Aorta (tissue), 5 donors: ENCODE results near the gene FNIP2. TPM values are rescaled to one million over a fixed set of nuclear protein-coding genes. Genes with fewer than 3 reads are reported as not detected.
"Not testable (repeated sequence)": the region's sequence is repeated elsewhere in the genome, so short reads cannot be mapped to it uniquely, and the experiment has no call there.

Source experiments
- ATAC-seq: fragments of 200-7000 bp; cut with Tn5 transposase; one replicate; pipeline ENCODE4 v1.9.1; 2022; ENCODE audit warnings: moderate library complexity; ENCODE audit not compliant: low FRiP score
- DNase-seq, 2 donors: peaks; one replicate each; pipeline ENCODE4 v3.0.0-alpha.2; 2020
- H3K27ac ChIP-seq, 2 donors: one replicate each; pipeline ENCODE4 v1.5.1; 2013; ENCODE audit warnings: low read length in 2 of 2, mild to moderate bottlenecking in 2 of 2, moderate library complexity in 2 of 2, control low read depth in 1 of 2, inconsistent platforms in 1 of 2, low read depth in 1 of 2
- H3K27me3 ChIP-seq, 2 donors: one replicate each; pipeline ENCODE4 v1.6.1; 2013; ENCODE audit warnings: control low read depth in 1 of 2, low read length in 1 of 2, mild to moderate bottlenecking in 1 of 2, moderate library complexity in 1 of 2; ENCODE audit not compliant: insufficient read depth in 2 of 2, control insufficient read depth in 1 of 2
- H3K36me3 ChIP-seq, 2 donors: one replicate each; pipeline ENCODE4 v1.6.1; 2013; ENCODE audit warnings: control low read depth in 1 of 2, low read length in 1 of 2, mild to moderate bottlenecking in 1 of 2; ENCODE audit not compliant: insufficient read depth in 2 of 2, control insufficient read depth in 1 of 2
- H3K4me1 ChIP-seq, 2 donors: one replicate each; pipeline ENCODE4 v1.6.1; 2013; ENCODE audit warnings: low read length in 2 of 2, control low read depth in 1 of 2, mild to moderate bottlenecking in 1 of 2, moderate library complexity in 1 of 2; ENCODE audit not compliant: insufficient read depth in 2 of 2, control insufficient read depth in 1 of 2
- H3K4me3 ChIP-seq, 2 donors: one replicate each; pipeline ENCODE4 v1.5.1; 2013; ENCODE audit warnings: low read length in 2 of 2, control low read depth in 1 of 2, mild to moderate bottlenecking in 1 of 2
- H3K9me3 ChIP-seq: one replicate; pipeline ENCODE4 v1.6.1; 2013; ENCODE audit warnings: mild to moderate bottlenecking, low read length; ENCODE audit not compliant: control insufficient read depth
- WGBS, 2 donors: extraction: QIAGEN DNeasy Blood & Tissue Kit; methylation state at CpG; one replicate each; pipeline ENCODE4 v1.1.7; 2013; 5-methylcytosine and 5-hydroxymethylcytosine counted together
- intact Hi-C, 2 donors: fragments of 100-400 bp; cut with DNase I; formaldehyde crosslinking; loops; one replicate each; pipeline versions ENCODE4 v1.14.2 to v1.15.0; 2022
- polyA plus RNA-seq, 2 donors: library from polyadenylated mRNA; stranded (reverse); fragments of 200-250 nt; gene quantifications; one replicate each; pipeline ENCODE4 v1.2.3, GENCODE V29; 2013
- total RNA-seq, 2 donors: library from RNA; stranded (reverse); fragmentation: NEBNext Ultra II Directional; extraction: Animal tissue kit (Norgen Biotek cat#: 25700); gene quantifications; one replicate each; pipeline ENCODE4 v1.2.1, GENCODE V29; 2021
- donor health status: healthy with polysubstance abuse.
- donor health status: Bipolar disorder and iron deficiency.
- donor health status: DM: no; HTN: no; CAD: no.
- donor health status: DM: no; HTN: no; CAD: no.
- donor health status: DM: yes; HTN: yes; CAD: no.

Gene FNIP2
- total and polyA plus RNA-seq, 4 donors: 17.3 to 97.8 (median 44.2) TPM

DNA sequence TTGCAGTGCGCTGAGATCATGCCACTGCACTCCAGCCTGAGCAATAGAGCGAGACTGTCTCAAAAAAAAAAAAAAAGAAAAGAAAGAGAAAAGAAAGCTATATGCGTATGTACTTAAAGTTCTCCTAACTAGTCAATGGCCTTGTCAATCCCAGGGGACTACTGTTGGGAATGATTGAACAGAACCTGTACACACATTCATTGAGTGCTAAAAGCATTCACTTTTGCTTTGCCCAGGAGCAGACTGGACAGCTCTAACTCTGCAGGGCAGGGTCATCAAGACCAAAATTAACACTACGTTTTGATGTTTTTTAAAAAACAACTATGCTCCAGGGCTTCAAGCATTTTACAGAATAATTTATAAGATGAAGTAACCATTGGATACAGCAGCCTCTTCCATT lies 106.2 kb downstream of the FNIP2 start:
- Histone ChIP-seq H3K9me3 (no peaks in the 10 kb centered on the region), H3K4me3 (no peak overlapping the region), H3K27ac (no peak overlapping the region), H3K36me3 (peaks cover 2 to 3% of the 10 kb centered on the region in 2 donors), H3K27me3 (no peaks in the 10 kb centered on the region), H3K4me1 (peaks cover 0 to 4% of the 10 kb centered on the region in 2 donors)
- no peak for DNase-seq
- no peak for ATAC-seq
- intact Hi-C loops: loop anchor here (10.0 kb wide), 2 partner anchors 120 to 230 kb away; partner anchors contain the start of gene RAPGEF2 (in 2 of the 2)
- 88 to 91% methylated on average over 4 of the region's 4 CpGs for WGBS, 2 donors

- Histone ChIP-seq H3K27ac (no peak overlapping the region), H3K4me1 (peaks cover 0 to 1% of the 10 kb centered on the region in 2 donors), H3K4me3 (no peak overlapping the region), H3K27me3 (no peaks in the 10 kb centered on the region), H3K9me3 (no peaks in the 10 kb centered on the region), H3K36me3 (peaks cover 2 to 3% of the 10 kb centered on the region in 2 donors)
- DNase-seq: no peak
- WGBS, 2 donors: 48 to 57% methylated on average over 1 of the region's 1 CpG
- ATAC-seq: no peak
- intact Hi-C loops: loop anchor here (10.0 kb wide), 2 partner anchors 119 to 229 kb away; partner anchors contain the start of gene RAPGEF2 (in 2 of the 2)
Observed at GRCh38 chr4:158875455-158875854, 106.6 kb downstream of the FNIP2 start.

DNA sequence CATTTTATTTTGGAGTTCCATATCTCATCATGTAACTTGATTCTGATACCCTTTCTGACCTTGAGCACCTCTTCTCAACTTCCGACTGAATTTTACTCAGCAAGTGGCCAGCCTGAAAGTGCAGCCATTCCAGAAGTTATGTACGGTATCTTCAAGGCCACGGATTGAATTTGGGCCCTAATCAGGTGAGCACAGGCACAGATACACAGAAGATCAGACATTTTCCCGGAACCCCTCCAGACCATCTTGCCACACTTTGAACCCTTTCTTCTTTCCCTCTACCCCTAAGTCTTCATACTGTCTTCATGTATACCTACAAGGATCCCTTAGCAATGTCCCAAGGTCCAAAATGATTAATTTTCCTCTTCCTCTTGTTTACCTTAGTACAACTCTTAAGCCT lies 108.2 kb downstream of the FNIP2 start:
- DNase-seq (no peak), ATAC-seq (no peak)
- Histone ChIP-seq H3K36me3 (peaks cover 2 to 3% of the 10 kb centered on the region in 2 donors), H3K27me3 (no peaks in the 10 kb centered on the region), H3K4me3 (no peak overlapping the region), H3K4me1 (no peaks in the 10 kb centered on the region), H3K9me3 (no peaks in the 10 kb centered on the region), H3K27ac (no peak overlapping the region)
- intact Hi-C loops: loop anchor here (10.0 kb wide), 2 partner anchors 118 to 228 kb away; partner anchors contain the start of gene RAPGEF2 (in 2 of the 2)
- WGBS, 2 donors: 87% methylated on average over 4 of the region's 4 CpGs

GRCh38 chr4:158882142-158882541 lies 113.3 kb downstream of the FNIP2 start:
- H3K4me3 ChIP-seq, H3K27ac ChIP-seq, H3K27me3 ChIP-seq, ATAC-seq, intact Hi-C loops, H3K4me1 ChIP-seq, H3K36me3 ChIP-seq, DNase-seq, H3K9me3 ChIP-seq: not testable (repeated sequence)
- WGBS, 2 donors: 95 to 96% methylated on average over 16 to 30 of the region's 30 CpGs

GRCh38 chr4:158884280-158884679 lies 115.5 kb downstream of the FNIP2 start:
- Histone ChIP-seq H3K27ac (no peak overlapping the region), H3K4me3 (no peak overlapping the region), H3K4me1 (peaks cover 0 to 2% of the 10 kb centered on the region in 2 donors), H3K9me3 (no peaks in the 10 kb centered on the region), H3K36me3 (peaks cover 0 to 8% of the 10 kb centered on the region in 2 donors), H3K27me3 (no peaks in the 10 kb centered on the region)
- 30 to 72% methylated on average over 2 of the region's 2 CpGs for WGBS, 2 donors
- ATAC-seq (no peak), DNase-seq (no peak)
- intact Hi-C loops: no loop called here

GRCh38 chr4:158885564-158885963 lies 116.7 kb downstream of the FNIP2 start:
- intact Hi-C loops: no loop called here

DNA sequence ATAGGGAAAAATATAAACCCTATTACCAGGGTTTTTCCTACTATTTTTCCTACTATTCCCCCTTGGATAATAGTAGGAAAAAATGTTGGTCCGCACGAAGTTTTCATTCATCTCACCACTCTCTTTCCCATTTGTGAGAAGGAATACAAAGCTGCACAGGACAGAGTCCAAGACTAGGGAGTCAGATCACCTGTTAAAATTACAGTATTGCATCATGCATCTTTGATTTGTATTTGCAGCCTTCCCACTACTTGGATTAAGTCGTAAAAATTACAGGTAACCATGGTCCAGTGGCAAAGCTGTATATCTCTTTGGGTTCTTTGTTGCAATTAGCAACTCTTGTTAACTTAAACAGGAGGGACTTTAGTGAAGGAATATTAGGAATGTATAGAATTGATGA lies 121.5 kb downstream of the FNIP2 start:
- DNase-seq (no peak), ATAC-seq (no peak)
- Histone ChIP-seq H3K4me3 (no peak overlapping the region), H3K27ac (no peak overlapping the region), H3K27me3 (no peaks in the 10 kb centered on the region), H3K36me3 (peaks cover 4 to 6% of the 10 kb centered on the region in 2 donors), H3K9me3 (no peaks in the 10 kb centered on the region), H3K4me1 (peaks cover 0 to 3% of the 10 kb centered on the region in 2 donors)
- 91 to 93% methylated on average over 3 of the region's 3 CpGs for WGBS, 2 donors
- intact Hi-C loops: no loop called here

More at GRCh38 chr4:158885564-158885963, 116.7 kb downstream of the FNIP2 start:
- DNase-seq: no peak
- Histone ChIP-seq H3K4me3 (no peak overlapping the region), H3K4me1 (peaks cover 2 to 3% of the 10 kb centered on the region in 2 donors), H3K9me3 (no peaks in the 10 kb centered on the region), H3K36me3 (peaks cover 0 to 8% of the 10 kb centered on the region in 2 donors), H3K27me3 (no peaks in the 10 kb centered on the region), H3K27ac (no peak overlapping the region)
- 92 to 96% methylated on average over 5 of the region's 5 CpGs for WGBS, 2 donors
- ATAC-seq: no peak

DNA sequence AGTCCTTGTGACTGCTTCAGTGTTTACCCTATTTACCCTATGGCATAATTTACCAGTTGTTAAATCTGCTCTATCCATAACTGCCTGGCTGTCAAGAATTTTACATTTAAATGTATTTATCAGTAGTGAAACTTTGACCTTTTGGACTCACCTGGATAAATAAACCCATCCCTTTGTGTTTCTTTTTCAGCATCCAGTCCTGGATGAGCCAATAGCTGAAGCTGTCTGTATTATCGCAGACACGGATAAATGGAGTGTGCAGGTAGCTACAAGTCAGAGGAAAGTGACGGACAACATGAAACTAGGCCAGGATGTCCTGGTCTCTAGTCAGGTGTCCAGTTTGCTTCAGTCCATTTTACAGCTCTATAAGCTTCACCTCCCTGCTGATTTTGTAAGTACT lies 122.4 kb downstream of the FNIP2 start:
- ATAC-seq (no peak), DNase-seq (no peak)
- 91 to 95% methylated on average over 3 of the region's 3 CpGs for WGBS, 2 donors
- peaks cover 2 to 3% of the 10 kb centered on the region in 2 donors for H3K4me1 ChIP-seq
- H3K36me3 ChIP-seq: peaks cover 4% of the 10 kb centered on the region in 2 donors
- intact Hi-C loops: no loop called here
- no peak overlapping the region for H3K4me3 ChIP-seq
- H3K9me3 ChIP-seq: no peaks in the 10 kb centered on the region
- no peak overlapping the region for H3K27ac ChIP-seq
- no peaks in the 10 kb centered on the region for H3K27me3 ChIP-seq

DNA sequence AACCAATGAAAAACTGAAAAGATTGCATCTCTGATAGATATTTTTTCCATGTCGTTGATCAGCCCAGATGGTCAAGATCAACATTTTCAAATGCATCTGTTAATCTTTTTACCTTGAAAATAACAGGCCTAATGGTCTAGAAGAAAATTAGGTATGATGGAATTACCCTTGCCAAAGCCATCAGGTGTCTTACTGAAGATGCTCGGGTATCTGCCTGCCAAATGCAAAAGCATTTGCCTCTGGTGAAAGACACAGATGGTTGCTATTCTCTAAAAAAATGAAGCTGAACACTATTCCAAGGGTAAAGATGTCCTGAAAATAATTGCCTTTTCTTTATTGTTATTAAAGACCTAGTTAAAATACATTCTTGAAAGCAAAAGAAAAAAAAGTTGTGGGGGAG lies 126.0 kb downstream of the FNIP2 start:
- intact Hi-C loops: loop anchor here in 1 of 2 donors (2.0 kb wide), 1 partner anchor 30 kb away; no protein-coding TSS in a partner anchor
- no peak overlapping the region for H3K27ac ChIP-seq
- 81 to 83% methylated on average over 2 of the region's 2 CpGs for WGBS, 2 donors

More for the DNA sequence above, 126.0 kb downstream of the FNIP2 start:
- no peak for DNase-seq
- Histone ChIP-seq H3K4me1 (peaks cover 2 to 3% of the 10 kb centered on the region in 2 donors), H3K27me3 (no peaks in the 10 kb centered on the region), H3K4me3 (no peak overlapping the region), H3K36me3 (peaks cover 0 to 4% of the 10 kb centered on the region in 2 donors), H3K9me3 (no peaks in the 10 kb centered on the region)
- no peak for ATAC-seq
